Right lung (tissue), 5 donors: Measurements from ENCODE around the gene DUOX1. TPM values are rescaled to one million over a fixed set of nuclear protein-coding genes. Genes with fewer than 3 reads are reported as not detected.

Experiments
- DNase-seq, 2 donors: peaks; one replicate each; pipeline ENCODE4 v3.0.0-alpha.2; 2013
- polyA plus RNA-seq, 5 donors: library from polyadenylated mRNA; unstranded; fragments of 120-200 nt; gene quantifications; one replicate each; pipeline versions ENCODE4 v1.2.1 to v1.2.3, GENCODE V29; 2013; ENCODE audit warnings: inconsistent platforms in 1 of 5, low replicate concordance in 1 of 5; ENCODE audit not compliant: insufficient read length in 5 of 5, insufficient read depth in 1 of 5

Gene DUOX1
- polyA plus RNA-seq, 5 donors = 5.2 to 7.8 (median 6.6) TPM

- no peak for DNase-seq
Measured at GRCh38 chr15:45168286-45168685, 38.5 kb downstream of the DUOX1 start.

- no peak for DNase-seq
Measured at GRCh38 chr15:45168751-45169551, 39.2 kb downstream of the DUOX1 start.

- no peak for DNase-seq
Measured at GRCh38 chr15:45169608-45170480, 40.0 kb downstream of the DUOX1 start.

GRCh38 chr15:45171912-45172311, 42.1 kb downstream of the DUOX1 start:
- DNase-seq = no peak

- no peak for DNase-seq
Measured at GRCh38 chr15:45174069-45174468, 44.3 kb downstream of the DUOX1 start.

- no peak for DNase-seq
Measured at GRCh38 chr15:45174577-45174976, 44.8 kb downstream of the DUOX1 start.

- no peak for DNase-seq
Measured at GRCh38 chr15:45177285-45177684, 47.5 kb downstream of the DUOX1 start.

GRCh38 chr15:45179221-45179985, 49.6 kb downstream of the DUOX1 start:
- DNase-seq = no peak

GRCh38 chr15:45180201-45180600, 50.4 kb downstream of the DUOX1 start:
- no peak for DNase-seq

- no peak for DNase-seq
Measured at GRCh38 chr15:45180648-45181436, 51.0 kb downstream of the DUOX1 start.

GRCh38 chr15:45181491-45182285, 51.9 kb downstream of the DUOX1 start:
- no peak for DNase-seq

GRCh38 chr15:45182996-45183395, 53.2 kb downstream of the DUOX1 start:
- DNase-seq = no peak

GRCh38 chr15:45183511-45183910, 53.7 kb downstream of the DUOX1 start:
- DNase-seq = no peak

- DNase-seq = no peak
Measured at GRCh38 chr15:45184562-45185041, 54.8 kb downstream of the DUOX1 start.

- DNase-seq = no peak
Measured at GRCh38 chr15:45185069-45185779, 55.4 kb downstream of the DUOX1 start.

- no peak for DNase-seq
Measured at GRCh38 chr15:45185903-45186770, 56.3 kb downstream of the DUOX1 start.

- no peak for DNase-seq
Measured at GRCh38 chr15:45186771-45187577, 57.2 kb downstream of the DUOX1 start.

GRCh38 chr15:45187578-45187893, 57.7 kb downstream of the DUOX1 start:
- DNase-seq = no peak
